Measurements from ENCODE around the gene A1CF.
"Not testable (repeated sequence)": the region's sequence is repeated elsewhere in the genome, so short reads cannot be mapped to it uniquely, and the experiment has no call there.

A1CF gene

GRCh38 chr10:50794490-50794889 is 90.9 kb downstream of the A1CF start:
- no peak for DNase-seq (ENCODE audit: extremely low read depth in 1 of 2, low read depth in 1 of 2)

- DNase-seq (ENCODE audit: extremely low read depth in 1 of 2, low read depth in 1 of 2) = no peak
Measured at GRCh38 chr10:50788951-50789945, 96.2 kb downstream of the A1CF start.

GRCh38 chr10:50787962-50788361 is 97.5 kb downstream of the A1CF start:
- not testable (repeated sequence) for DNase-seq (ENCODE audit: extremely low read depth in 1 of 2, low read depth in 1 of 2)

- not testable (repeated sequence) for DNase-seq (ENCODE audit: extremely low read depth in 1 of 2, low read depth in 1 of 2)
Measured at GRCh38 chr10:50782017-50782416, 103.4 kb downstream of the A1CF start.

GRCh38 chr10:50780036-50780435 is 105.4 kb downstream of the A1CF start:
- DNase-seq (ENCODE audit: extremely low read depth in 1 of 2, low read depth in 1 of 2) = not testable (repeated sequence)

GRCh38 chr10:50774868-50775267 is 110.6 kb downstream of the A1CF start:
- not testable (repeated sequence) for DNase-seq (ENCODE audit: extremely low read depth in 1 of 2, low read depth in 1 of 2)

GRCh38 chr10:50772042-50772441 is 113.4 kb downstream of the A1CF start:
- DNase-seq (ENCODE audit: extremely low read depth in 1 of 2, low read depth in 1 of 2) = not testable (repeated sequence)

GRCh38 chr10:50766774-50767513 is 118.5 kb downstream of the A1CF start:
- not testable (repeated sequence) for DNase-seq (ENCODE audit: extremely low read depth in 1 of 2, low read depth in 1 of 2)

Measured in activated CD8-positive, alpha-beta memory T cell treated with anti-CD3 and anti-CD28 coated beads for 1 hour (primary cell).